Anterior cingulate cortex (tissue), 58 donors: ENCODE results near the gene CRK.
A peak's percentile ranks its signal among the peaks of the same experiment; 100 is the strongest.

Source experiments
- DNase-seq, 58 donors: peaks; one replicate each; lab custom pipeline; 2025; lab: John Stamatoyannopoulos, UW

The CRK gene

DNA sequence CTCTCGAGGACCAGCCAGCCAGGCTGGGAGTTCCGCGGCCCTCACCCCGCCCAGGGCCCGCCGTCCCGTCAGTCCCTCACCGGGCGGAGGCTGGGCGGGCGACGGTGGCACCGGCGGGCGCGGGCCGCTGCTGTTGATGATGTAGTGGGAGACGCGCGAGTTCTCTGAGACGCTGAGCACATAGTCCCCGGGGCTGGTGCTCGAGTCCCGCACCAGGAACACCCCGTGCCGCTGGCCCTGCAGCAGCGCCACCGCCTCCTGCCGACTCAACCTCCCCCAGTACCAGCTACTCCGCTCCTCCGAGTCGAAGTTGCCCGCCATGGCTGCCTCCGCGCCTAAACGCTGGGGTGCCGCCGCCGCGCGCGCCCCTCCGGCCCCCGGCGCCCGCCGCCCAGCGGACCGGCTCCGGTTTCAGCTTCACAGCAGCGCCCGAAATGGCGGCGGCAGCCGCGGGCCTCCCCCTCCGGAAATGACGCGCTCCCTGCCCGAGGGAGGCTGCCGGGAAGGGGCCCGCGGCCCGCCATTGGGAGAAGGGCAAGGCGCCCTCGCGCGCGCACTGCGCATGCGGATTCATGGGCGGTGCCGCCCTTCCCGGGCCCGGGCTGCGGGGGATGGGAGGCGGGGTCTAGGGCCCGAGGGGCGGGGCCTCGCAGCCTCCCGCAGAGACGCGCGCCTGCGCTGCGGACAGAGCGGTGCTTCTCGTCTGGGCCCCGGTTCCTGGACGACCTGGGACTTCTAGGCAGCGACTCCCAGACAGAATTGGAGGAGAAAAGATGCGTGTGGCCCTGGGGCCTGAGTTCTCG, at the start of gene CRK:
CRK (minus strand) TSS at position 436 of the 803 bp plus-strand sequence; CDS start at position 321, 115 bp downstream.
- DNase-seq = peak; percentile 75 to 98 (median 95)

DNA sequence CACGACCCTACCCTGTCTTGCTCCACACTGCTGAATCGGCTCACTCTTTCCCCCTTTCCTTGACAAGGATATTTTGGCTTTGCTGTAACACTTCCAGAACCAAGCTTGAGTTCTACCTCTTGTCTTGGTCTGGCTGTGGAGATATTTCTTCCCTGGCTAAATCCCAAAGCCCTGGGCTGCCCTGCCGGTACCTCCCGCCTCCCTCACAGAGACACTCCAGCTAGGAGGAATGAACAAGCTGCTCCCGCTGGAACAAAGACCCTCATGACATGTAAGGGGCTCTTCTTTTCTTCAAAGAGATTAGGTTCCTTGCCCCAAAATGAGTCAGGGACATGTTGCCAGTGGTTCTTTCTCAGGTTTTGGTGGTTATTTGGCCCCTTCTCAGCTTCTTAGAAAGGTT, 49.6 kb upstream of the CRK start:
- no peak for DNase-seq

DNA sequence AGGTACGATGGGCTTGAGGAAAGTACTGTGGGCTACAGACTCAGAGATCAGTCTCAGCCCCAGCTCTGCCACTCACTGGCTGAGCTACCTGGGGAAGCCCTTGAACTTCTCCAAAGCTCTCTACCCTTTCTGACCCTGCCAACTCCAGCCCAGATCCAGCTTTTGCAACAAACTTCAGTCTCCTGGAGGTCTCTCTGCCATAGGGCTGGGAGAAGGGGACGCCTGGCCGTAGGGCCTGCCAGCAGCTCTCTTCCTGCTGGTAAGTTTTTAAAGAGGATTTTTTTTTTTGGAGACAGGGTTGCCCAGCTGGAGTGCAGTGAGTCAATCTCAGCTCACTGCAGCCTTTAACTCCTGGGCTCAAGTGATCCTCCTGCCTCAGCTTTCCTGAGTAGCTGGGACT, 48.8 kb upstream of the CRK start:
- no peak for DNase-seq

DNA sequence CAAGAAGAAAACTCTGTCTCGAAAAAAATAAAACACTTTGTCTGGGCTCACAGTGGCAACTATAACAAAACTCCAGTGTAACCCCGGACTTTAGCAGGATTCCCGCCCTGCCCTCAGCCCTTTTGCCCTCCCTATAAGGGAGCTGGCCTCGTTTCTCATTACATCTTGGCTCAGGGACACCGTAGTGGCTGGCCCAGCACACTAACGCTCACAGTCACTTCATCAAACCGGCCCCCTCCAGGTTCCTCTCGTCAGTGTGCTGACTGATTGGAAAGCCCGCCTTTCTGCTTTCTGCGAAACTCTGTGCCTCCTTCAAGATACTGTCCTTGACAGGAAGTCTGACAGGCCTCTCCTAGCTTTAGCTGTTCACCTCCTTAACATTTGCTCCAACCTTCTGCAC, 47.7 kb upstream of the CRK start:
- DNase-seq = no peak

DNA sequence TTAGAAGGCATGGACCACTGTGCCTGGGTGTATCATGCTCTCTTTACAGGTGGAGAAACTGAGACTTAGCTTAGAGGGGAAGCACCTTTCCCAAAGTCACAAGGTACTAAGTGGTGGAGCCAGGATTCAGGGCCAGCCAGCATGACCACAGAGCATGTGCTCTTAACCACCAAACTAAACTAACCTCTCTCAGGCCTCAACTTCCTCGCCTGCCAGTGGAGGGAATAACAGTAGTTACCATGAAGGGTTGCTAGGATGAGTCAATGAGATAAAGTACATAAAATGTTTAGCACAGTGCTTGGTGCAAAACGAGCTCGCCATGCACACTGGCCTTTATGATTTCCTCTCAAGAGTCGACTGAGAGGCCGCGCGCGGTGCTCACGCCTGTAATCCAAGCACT, 42.8 kb upstream of the CRK start:
- no peak for DNase-seq

DNA sequence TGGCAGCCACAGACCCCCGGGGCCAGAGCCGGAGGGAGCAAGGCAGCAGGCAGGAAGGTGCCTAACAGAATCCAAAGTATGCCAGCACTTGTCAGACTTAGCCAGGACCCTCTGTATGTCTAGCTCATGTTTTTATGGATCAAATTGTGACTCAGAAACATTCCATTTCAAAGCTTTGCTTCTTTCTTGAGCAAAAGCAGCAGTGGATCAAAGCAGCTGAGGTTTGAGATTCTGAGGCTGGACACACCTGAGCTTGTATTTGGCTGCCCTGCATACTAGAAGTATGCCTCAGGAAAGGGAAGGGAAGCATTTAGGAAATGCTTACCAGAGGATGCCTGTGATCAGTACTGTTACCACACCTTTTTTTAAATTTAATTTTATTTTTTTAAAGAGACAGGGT, 42.2 kb upstream of the CRK start:
- no peak for DNase-seq

DNA sequence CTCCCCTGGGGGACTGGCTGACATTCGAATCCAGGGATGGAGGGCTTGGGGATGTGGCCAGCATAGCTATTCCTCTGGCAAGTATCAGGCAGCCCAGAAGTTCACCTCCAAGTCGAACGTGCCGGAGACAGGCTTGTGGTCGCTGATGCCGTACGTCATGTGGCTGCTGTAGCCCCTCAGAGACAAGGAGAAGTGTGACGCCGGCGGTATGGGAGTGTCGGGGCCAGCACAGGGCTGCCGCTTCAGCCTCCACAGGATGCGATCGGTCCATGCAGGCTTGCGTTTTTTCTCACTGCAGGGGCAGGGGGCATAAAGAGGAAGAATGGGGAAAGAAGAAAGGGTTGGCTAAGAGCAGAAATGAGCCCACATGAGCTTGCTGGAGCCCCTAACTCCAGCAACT, 41.8 kb upstream of the CRK start:
- DNase-seq = no peak

DNA sequence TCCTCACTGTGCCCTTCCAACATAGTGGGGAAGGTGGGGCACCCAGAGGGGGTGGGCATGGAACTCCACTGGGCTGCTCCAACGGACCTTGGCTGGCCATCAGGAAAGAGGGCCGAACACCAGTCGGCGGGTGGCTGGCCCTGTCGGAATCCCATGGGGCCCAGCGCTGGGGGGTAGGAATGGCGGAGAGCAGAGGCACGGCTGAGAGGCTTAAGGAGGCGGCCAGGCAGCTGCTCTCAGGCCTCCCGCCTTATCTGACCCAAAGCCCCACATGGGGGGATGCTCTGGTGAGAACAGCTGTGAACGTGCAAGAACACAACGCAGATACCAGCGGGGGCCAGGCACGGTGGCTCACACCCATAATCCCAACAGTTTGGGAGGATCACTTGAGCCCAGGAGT, 40.8 kb upstream of the CRK start:
- DNase-seq = no peak

DNA sequence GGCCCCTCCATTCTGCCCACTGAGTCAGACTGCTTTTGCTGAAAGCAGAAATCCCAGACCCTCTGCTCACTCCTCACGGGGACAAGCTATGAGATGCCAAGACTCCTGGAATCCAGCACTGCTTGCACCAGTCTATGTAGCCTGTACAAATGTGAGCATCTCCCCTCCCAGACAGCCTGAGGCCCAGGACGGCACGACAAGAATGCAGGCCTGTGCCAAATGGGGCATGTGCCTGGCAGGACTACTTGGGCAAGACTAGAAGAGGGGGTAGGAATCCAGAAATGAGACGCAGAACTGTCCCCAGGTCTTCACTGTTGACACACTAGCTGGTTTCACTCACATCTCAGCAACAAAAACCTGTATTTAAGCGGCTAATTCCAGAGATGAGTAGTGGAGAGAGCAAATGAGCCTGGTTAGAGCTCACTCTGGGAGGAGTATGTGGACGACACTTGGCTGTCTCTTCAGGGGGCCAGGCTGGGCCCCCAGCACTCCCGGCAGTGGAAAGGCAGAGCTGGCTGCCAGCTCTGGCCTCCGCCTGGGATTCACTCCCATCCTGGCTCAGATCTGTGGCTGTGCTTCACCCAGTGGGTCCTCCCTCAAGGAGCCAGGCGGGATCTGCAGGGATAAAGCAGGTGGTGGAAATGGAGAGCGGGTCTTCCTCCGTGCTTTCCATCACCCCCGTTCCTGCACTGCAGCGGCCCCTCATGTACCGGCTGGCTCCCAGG, 39.4 kb upstream of the CRK start:
- DNase-seq = peak in 1 of 58 donors; percentile 18

DNA sequence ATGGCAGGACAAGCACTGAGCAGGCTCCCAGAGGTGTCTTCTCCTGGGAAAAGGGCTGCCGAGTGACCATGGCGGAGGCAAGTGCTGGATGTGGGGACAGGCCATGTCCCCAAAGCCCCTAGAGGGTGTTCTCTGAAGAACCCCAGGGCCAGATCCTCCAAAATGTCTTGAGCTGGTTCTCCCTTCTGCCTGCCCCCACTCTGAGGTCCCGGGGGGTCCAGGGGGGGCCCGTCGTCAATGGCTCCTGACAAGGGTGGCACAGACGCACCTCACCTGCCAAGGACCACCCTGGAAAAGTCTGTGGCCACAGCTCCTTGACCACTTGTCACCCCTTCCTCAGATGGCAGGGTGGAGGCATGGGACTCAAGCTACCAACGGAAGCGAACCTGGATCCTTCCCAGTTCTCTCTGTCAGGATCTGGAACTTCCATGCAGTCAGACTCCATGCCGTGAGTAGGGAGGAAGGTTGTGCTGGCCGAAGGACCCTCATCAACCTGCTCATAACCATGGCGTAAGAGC, 38.8 kb upstream of the CRK start:
- DNase-seq = no peak

DNA sequence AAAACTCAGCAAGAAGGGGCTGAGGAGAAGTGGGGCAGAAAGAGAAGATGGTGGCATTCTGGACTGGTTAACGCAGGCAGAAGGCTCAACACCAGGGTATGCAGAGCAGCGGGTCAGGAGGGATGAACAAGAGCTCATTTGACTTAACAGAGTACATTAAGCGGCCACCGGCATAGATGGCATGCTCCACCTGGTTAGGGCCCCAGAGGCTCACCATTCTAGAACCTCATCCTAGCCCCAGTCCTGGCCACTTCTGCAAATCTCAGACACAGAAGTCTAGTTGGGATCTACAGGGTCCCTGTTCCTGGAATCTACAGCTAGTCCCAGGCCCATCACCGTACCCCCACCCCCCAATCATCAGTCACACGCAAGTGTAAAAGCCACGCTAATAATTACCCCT, 38.2 kb upstream of the CRK start:
- no peak for DNase-seq

DNA sequence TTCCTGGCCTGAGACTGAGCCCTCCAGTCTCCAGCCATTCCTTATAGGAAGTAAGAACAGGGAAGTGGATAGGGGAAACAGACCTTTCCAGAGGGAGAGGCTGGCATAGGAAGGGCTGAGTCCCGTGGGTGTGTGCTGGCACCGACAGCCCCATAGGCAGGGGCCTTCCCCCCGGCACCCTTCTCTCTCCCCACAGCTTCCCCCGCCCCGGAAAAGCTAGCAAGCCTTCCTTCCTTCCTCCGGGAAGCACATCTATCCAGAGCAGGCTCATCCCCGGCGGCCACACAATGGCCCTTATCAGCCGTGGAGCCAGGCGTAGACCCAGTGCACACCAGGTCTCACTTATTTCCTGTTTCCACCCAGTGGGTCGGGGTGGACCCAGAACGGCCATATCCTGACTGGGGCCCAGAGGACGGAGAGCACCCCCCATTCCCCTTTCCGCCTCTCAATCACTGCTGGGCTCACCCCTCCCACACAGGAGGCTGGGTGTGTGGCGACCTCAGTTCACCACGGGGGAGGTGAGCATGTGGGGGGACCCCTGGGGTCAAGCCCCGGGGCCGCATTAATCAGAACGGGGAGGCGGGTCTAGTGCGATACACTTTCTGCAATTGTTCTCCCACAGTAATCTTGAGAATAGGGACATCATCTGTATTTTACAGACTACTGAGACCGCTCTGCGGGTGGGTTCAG, 37.4 kb upstream of the CRK start:
- DNase-seq = no peak

DNA sequence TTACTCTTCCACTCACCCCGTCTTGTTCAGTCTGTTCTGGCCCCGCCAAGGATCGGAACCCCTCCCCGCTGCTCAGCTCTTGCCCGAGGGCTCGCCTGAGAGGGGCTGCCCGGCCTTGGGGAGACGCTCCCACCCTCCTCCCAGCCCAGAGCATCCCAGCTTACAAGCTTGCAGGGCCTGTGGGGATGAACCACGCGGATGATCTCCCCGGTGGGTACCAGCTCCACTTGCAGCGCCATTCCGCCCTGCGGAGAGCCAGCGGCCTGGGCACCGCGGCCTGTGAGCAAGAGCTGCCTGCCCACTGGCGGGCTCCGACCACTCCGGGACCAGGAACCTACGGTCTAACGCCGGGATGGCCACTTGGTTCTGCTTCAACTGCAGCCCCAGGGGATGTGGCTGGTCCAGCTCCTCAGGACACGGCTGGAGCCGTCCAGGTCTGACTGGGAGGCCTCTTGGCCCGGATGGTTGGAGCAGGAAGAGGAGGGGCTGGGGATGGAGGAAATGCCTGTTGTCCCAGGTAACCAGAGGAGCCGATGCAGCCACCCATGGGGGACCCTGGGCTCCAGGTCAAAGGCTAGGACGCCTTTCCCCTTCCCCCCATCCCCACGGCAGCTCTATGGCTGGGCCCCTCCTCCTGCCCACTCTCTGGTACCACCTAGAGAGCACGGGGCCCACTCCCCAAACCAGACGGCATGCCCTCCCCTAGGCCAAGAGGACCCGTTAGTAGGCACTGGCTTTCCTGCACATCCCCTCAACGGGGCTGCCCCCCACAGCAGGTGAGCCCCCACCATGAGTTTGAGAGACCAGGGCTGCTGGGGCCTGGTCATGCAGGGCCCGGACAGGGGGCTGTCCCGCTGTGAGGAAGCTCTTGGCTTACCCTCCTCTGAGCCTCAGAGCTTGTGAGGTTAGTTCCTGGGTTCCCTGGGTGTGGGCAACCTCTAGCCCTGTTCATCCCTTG, 36.5 kb upstream of the CRK start, which contains the start of gene MYO1C:
MYO1C (minus strand) TSS at position 438 of the 958 bp plus-strand sequence; CDS start at position 239, 199 bp downstream.
- DNase-seq = no peak

DNA sequence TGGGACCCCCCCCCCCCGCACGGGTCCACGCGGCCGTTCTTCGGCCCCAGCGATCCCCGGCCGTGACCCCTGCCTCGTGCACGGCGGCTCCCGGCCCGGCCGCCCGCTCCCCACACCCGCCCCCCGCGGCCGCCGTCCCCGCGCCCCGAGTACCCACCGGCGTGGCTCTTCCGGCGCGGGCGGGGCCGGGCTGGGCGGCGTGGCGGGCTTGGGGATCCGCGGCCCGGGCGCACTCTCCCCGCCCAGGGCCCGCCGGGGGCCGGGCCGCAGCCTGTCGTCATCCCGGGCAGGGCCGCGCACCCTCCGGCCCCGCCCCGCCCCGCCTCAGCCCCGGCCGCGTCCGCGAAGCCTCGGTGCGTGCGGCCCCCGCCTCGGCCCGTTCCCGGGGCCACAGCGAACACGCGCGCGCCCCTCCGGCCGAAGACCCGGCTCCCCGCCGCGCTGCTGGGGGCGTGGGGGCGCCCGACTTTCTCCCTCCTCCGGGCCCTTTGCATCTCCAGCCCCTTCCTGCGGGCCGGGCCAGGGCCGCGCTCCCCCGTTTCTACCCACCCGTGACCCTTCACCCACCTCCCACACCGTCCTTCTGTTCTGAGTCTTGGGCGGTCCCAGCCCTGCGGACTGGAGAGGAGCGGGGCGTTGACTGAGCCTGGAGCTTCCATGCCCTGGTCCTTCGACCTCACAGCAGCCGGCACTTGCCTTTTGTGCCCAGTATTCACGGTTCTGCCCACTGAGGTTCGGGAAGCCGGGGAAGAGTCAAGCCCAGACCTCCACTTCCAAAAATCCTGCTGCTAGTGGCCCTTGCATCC, 35.6 kb upstream of the CRK start:
- DNase-seq = peak in 9 of 58 donors; percentile 11 to 52 (median 27)

DNA sequence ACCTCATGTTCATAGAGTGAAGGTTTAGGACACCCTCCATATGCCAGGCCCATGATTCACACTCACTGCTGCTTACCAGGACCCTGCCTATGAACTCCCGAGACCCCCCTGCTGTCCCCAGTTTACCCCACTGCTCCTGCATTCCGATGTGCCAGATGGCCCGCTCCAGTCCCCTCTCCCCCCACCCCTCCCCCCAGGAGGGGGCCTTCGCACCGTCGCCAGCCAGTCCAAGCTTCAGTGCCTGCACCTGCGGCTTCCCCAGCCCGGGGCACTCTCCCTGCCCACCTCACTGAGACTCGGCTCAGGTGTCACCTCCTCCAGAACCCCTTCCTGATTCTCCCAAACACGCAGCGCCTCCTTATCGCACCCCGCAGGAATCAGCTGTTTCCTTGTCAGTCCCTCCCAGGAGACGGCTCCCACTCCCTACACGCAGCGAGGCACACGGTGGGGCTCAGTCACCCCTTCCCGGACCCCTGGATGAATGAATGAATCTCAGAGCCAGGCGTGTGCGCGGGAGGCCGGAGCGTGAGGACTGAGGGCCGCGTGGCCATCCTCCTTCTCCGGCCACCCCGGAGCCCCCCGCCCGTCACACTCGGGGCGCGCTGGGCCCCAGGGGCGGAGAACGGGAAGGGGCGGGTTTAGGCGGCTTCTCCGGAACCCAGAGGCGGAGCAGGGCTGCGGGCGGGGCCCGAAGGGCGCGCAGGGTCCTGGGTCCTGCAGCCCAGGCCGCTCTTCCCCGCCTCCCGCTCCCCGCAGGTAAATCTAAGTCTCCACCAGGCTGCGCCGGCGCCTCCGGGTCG, 34.8 kb upstream of the CRK start:
- DNase-seq = peak in 18 of 58 donors; percentile 11 to 52 (median 30)

DNA sequence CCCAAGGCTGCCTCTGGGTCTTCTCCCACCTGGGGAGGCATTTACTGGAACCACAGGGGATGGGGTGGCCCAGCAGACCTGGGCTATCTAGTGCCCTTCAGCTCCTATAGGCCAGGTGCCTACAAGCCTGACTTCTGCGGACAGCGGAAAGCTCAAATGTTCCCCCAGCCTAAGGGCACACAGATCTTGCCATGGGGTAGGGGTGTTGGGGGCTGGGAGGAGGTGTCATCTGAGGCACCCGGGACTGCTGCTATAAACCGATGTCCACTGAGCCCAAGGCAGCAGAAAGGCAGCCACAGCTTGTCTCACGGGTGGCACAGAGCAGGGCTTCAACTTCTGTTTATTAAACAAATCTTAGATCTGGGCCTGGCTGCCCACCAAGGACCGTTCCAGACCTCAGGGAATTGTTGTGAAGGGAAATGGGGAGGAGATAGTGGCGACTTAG, 32.8 kb upstream of the CRK start:
- no peak for DNase-seq

DNA sequence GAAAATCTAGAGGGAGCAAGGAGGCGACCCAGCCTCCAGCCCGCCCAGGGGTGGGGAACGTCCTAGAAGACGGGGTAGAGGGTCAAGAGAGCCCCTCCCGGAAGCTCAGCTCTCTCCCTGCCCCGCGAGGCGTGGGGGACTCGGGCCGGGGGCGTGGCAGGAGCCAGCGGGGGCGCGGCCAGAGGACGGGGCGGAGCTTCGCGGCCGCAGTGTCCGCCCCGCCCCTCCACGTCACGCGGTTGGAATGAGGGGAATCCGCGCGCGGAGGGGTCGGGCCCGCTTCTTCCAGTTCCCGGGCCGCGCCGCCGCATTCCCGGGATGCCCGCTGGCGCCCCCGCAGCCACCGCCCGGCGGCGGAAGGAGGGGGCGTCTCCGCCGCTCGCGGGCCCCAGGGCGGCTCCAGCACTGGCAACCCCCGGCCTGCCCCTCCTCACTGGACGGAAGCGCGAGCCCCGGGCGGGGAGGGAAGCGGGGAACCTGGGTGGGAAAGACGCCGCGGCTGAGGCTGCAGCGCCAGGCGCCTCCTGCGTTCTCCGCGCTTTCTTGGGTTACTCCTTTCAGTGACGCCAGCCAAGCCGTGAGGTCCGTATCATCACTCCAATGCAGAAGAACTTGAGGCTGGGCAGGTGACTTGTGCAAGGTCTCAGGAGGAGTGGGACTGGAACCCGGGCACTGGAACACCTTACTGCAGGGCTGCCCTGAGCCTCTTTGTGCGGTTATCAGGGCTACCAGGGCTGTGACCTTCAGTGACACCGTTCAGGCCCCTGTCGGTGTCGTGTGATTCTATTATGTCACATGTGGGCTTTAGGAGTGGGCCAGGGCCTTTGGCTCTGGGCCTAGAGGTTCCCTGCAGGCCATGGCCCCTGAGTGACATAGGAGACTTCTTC, 32.1 kb upstream of the CRK start:
- peak in 53 of 58 donors; percentile 18 to 82 (median 62) for DNase-seq
